Ishikawa (cell line): Measurements from ENCODE around the gene DHX32.

Experiments
- CEBPB ChIP-seq: IDR thresholded peaks from 2 replicates; pipeline ENCODE4 v1.6.1; 2012
- CREB1 ChIP-seq: IDR thresholded peaks from 2 replicates; pipeline ENCODE4 v1.6.1; 2012; ENCODE audit warnings: low read depth
- EGR1 ChIP-seq: IDR thresholded peaks from 2 replicates; pipeline ENCODE4 v1.6.1; 2012
- EP300 ChIP-seq: IDR thresholded peaks from 2 replicates; pipeline ENCODE4 v1.6.1; 2012; ENCODE audit warnings: borderline replicate concordance
- FOXM1 ChIP-seq: IDR thresholded peaks from 2 replicates; pipeline ENCODE4 v1.6.1; 2012; ENCODE audit warnings: low read depth, borderline replicate concordance
- NFIC ChIP-seq: IDR thresholded peaks from 2 replicates; pipeline ENCODE4 v1.6.1; 2012
- RAD21 ChIP-seq: IDR thresholded peaks from 2 replicates; pipeline ENCODE4 v1.6.1; 2012; ENCODE audit warnings: low read depth
- REST ChIP-seq: IDR thresholded peaks from 2 replicates; pipeline ENCODE4 v1.6.1; 2012; ENCODE audit warnings: low read depth, mild to moderate bottlenecking
- TAF1 ChIP-seq: IDR thresholded peaks from 2 replicates; pipeline ENCODE4 v1.6.1; 2012; ENCODE audit warnings: low read depth, mild to moderate bottlenecking
- TCF12 ChIP-seq: IDR thresholded peaks from 2 replicates; pipeline ENCODE4 v1.6.1; 2012; ENCODE audit warnings: low read depth
- TEAD4 ChIP-seq: IDR thresholded peaks from 2 replicates; pipeline ENCODE4 v1.6.1; 2012
- YY1 ChIP-seq: IDR thresholded peaks from 2 replicates; pipeline ENCODE4 v1.6.1; 2012; ENCODE audit warnings: low read depth
- ZBTB7A ChIP-seq: IDR thresholded peaks from 2 replicates; pipeline ENCODE4 v1.6.1; 2012; ENCODE audit warnings: low read depth
- TF ChIP-seq, protein P1 (sequence below): IDR thresholded peaks from 2 replicates; pipeline ENCODE4 v1.6.1; 2012
- TF ChIP-seq, protein P2 (sequence below): IDR thresholded peaks from 2 replicates; pipeline ENCODE4 v1.6.1; 2012

Gene DHX32

GRCh38 chr10:125871338-125871737 is 9.8 kb downstream of the DHX32 start:
- TF ChIP-seq, protein P1, sequence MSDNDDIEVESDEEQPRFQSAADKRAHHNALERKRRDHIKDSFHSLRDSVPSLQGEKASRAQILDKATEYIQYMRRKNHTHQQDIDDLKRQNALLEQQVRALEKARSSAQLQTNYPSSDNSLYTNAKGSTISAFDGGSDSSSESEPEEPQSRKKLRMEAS: no peak
- no peak for TF ChIP-seq EP300
- TF ChIP-seq, protein P2, sequence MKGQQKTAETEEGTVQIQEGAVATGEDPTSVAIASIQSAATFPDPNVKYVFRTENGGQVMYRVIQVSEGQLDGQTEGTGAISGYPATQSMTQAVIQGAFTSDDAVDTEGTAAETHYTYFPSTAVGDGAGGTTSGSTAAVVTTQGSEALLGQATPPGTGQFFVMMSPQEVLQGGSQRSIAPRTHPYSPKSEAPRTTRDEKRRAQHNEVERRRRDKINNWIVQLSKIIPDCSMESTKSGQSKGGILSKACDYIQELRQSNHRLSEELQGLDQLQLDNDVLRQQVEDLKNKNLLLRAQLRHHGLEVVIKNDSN: no peak
- no peak for TF ChIP-seq CEBPB
- no peak for TF ChIP-seq CREB1
- TF ChIP-seq YY1: no peak
- TF ChIP-seq TAF1: no peak
- no peak for TF ChIP-seq TCF12
- TF ChIP-seq REST: no peak
- TF ChIP-seq NFIC: no peak
- TF ChIP-seq EGR1: no peak
- TF ChIP-seq ZBTB7A: no peak
- no peak for TF ChIP-seq RAD21
- no peak for TF ChIP-seq TEAD4
- no peak for TF ChIP-seq FOXM1

- TF ChIP-seq RAD21: peak; percentile 92
- TF ChIP-seq YY1: no peak
Measured at GRCh38 chr10:125868372-125868975, 12.6 kb downstream of the DHX32 start.

GRCh38 chr10:125866421-125867029 is 14.6 kb downstream of the DHX32 start:
- no peak for TF ChIP-seq EP300
- TF ChIP-seq, protein P1: no peak
- TF ChIP-seq YY1: no peak
- no peak for TF ChIP-seq ZBTB7A
- TF ChIP-seq NFIC: no peak
- no peak for TF ChIP-seq FOXM1
- no peak for TF ChIP-seq TEAD4
- no peak for TF ChIP-seq CREB1
- TF ChIP-seq REST: no peak
- no peak for TF ChIP-seq RAD21
- TF ChIP-seq TCF12: no peak
- TF ChIP-seq CEBPB: no peak

DNA sequence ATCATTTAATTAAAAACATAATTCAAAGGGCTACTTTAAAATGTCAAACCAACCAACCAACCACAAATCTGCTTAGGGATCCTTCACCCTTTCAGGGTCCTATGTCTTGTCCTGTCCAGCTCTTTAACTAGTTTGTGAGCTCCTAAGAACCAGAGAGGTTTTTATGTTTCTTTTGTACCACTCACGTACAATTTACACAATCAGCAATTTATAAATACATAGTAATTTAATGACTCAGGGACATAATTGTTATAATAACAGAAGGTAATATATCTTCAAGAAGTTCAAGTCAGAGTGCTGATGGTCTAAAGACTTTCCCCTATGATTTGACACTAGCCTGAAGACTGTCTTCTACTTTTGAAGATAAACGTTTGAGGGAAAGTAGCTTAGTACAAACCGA is 16.0 kb downstream of the DHX32 start:
- TF ChIP-seq RAD21 (no peak), REST (no peak), TCF12 (no peak), CEBPB (no peak), EP300 (no peak), NFIC (no peak), FOXM1 (no peak), TAF1 (no peak), EGR1 (no peak), TEAD4 (no peak), ZBTB7A (no peak), CREB1 (no peak), YY1 (no peak)
- TF ChIP-seq, protein P1: no peak
- TF ChIP-seq, protein P2: no peak
